Retinal pigment epithelial cell (primary cell): ENCODE results near the gene ASGR1.

ENCODE experiments used
- DNase-seq: peaks from one replicate; pipeline ENCODE4 v3.0.0-alpha.2; 2010; ENCODE audit warnings: low read depth
- H3K4me3 ChIP-seq: 2 replicates; pipeline ENCODE4 v1.5.1; 2011; ENCODE audit warnings: mild to moderate bottlenecking, low read length, control low read depth, moderate library complexity
- CTCF ChIP-seq: conservative IDR thresholded peaks from 2 replicates; pipeline ENCODE4 v1.5.1; 2011; ENCODE audit warnings: low read depth, low read length, control low read depth, inconsistent platforms

The ASGR1 gene

GRCh38 chr17:7215136-7215638 is 36.0 kb upstream of the ASGR1 start:
- no peak for TF ChIP-seq CTCF
- DNase-seq = peak; percentile 83
- peak overlapping the region; percentile 54 for H3K4me3 ChIP-seq

- peak; percentile 67 for TF ChIP-seq CTCF
Observed at GRCh38 chr17:7214300-7215135, 35.3 kb upstream of the ASGR1 start.

GRCh38 chr17:7213895-7214299 is 34.7 kb upstream of the ASGR1 start:
- H3K4me3 ChIP-seq = peak overlapping the region; percentile 54
- peak; percentile 70 for TF ChIP-seq CTCF
- peak; percentile 52 for DNase-seq

More at GRCh38 chr17:7214300-7215135, 35.3 kb upstream of the ASGR1 start:
- peak; percentile 90 for DNase-seq
- peak overlapping the region; percentile 54 for H3K4me3 ChIP-seq

- TF ChIP-seq CTCF = no peak
- peak overlapping the region; percentile 40 for H3K4me3 ChIP-seq
- no peak for DNase-seq
Observed at GRCh38 chr17:7211491-7212273, 32.5 kb upstream of the ASGR1 start.

- H3K4me3 ChIP-seq = no peak overlapping the region
- no peak for TF ChIP-seq CTCF
- DNase-seq = no peak
Observed at GRCh38 chr17:7208754-7209460, 29.7 kb upstream of the ASGR1 start.

- H3K4me3 ChIP-seq = peak overlapping the region; percentile 4
- no peak for TF ChIP-seq CTCF
- DNase-seq = no peak
Observed at GRCh38 chr17:7208027-7208571, 28.9 kb upstream of the ASGR1 start.
